H1 (cell line): ENCODE results near the gene NAA10. TPM values are rescaled to one million over a fixed set of nuclear protein-coding genes. Genes with fewer than 3 reads are reported as not detected.

Source experiments
- CTCF ChIA-PET: fragments of 300-600 bp; sonication (Branson Sonifier 250); formaldehyde crosslinking; loops from one replicate; lab custom pipeline; 2021; ENCODE audit not compliant: partially characterized antibody; lab: Charles Lee
- POLR2A ChIA-PET: fragments of 300-600 bp; sonication (Branson Sonifier 250); formaldehyde crosslinking; loops from one replicate; lab custom pipeline; 2021; ENCODE audit warnings: inconsistent platforms; ENCODE audit not compliant: partially characterized antibody; lab: Charles Lee
- DNase-seq, 2 experiments: peaks; one replicate each; pipeline versions ENCODE4 v3.0.0 to v3.0.0-alpha.2; 2010 to 2022; ENCODE audit warnings: low spot score in 2 of 2, low read depth in 1 of 2, mixed read lengths in 1 of 2
- FAIRE-seq: peaks from 2 replicates; lab custom pipeline; 2011; peaks lifted over from hg19 to GRCh38; lab: Jason Lieb, UNC
- H2AFZ ChIP-seq: 2 replicates; pipeline ENCODE4 v1.8.1; 2012; ENCODE audit warnings: low read length, inconsistent platforms
- H2AK5ac ChIP-seq: 2 replicates; pipeline ENCODE4 v1.6.1; 2013; ENCODE audit warnings: low read depth, low read length
- H2BK120ac ChIP-seq: replicated peaks from 2 replicates; pipeline ENCODE3; 2013; ENCODE audit warnings: low read depth, low read length, inconsistent platforms
- H2BK12ac ChIP-seq: 2 replicates; pipeline ENCODE4 v1.6.1; 2013; ENCODE audit warnings: low read depth, low read length
- H2BK15ac ChIP-seq: 2 replicates; pipeline ENCODE4 v1.6.1; 2013; ENCODE audit warnings: low read length
- H2BK20ac ChIP-seq: 2 replicates; pipeline ENCODE4 v1.6.1; 2013; ENCODE audit warnings: low read length
- H2BK5ac ChIP-seq: 2 replicates; pipeline ENCODE4 v1.6.1; 2013; ENCODE audit warnings: low read depth, low read length
- H3K14ac ChIP-seq: 2 replicates; pipeline ENCODE4 v1.6.1; 2013; ENCODE audit warnings: inconsistent platforms; ENCODE audit not compliant: insufficient read length
- H3K18ac ChIP-seq: 2 replicates; pipeline ENCODE4 v1.6.1; 2013; ENCODE audit warnings: low read length; ENCODE audit errors: extremely low read depth
- H3K23ac ChIP-seq: 2 replicates; pipeline ENCODE4 v1.6.1; 2013; ENCODE audit warnings: inconsistent platforms; ENCODE audit not compliant: insufficient read length
- H3K23me2 ChIP-seq: 2 replicates; pipeline ENCODE4 v1.6.1; 2013; ENCODE audit warnings: low read depth, low read length
- H3K27ac ChIP-seq: 2 replicates; pipeline ENCODE4 v1.6.1; 2011; ENCODE audit warnings: low read depth, low read length, inconsistent platforms
- H3K27me3 ChIP-seq, 4 experiments: replicated peaks in 1 of 4; 1 replicate in 1 of 4; 2 replicates in 3 of 4; pipeline versions ENCODE4 v1.6.1 to v1.8.1; 2011 to 2013; ENCODE audit warnings: low read length in 3 of 4, mild to moderate bottlenecking in 3 of 4, inconsistent platforms in 2 of 4, mixed read lengths in 2 of 4, moderate library complexity in 1 of 4; ENCODE audit not compliant: control insufficient read depth in 3 of 4, insufficient read depth in 3 of 4; ENCODE audit errors: extremely low read depth in 1 of 4
- H3K36me3 ChIP-seq, 4 experiments: 2 replicates each; pipeline versions ENCODE4 v1.6.1 to v1.8.1; 2011 to 2013; ENCODE audit warnings: mild to moderate bottlenecking in 4 of 4, low read length in 3 of 4, moderate library complexity in 2 of 4, control low read depth in 1 of 4, inconsistent platforms in 1 of 4; ENCODE audit not compliant: insufficient read depth in 4 of 4, control insufficient read depth in 2 of 4
- H3K4ac ChIP-seq: replicated peaks from 2 replicates; pipeline ENCODE3; 2013; ENCODE audit warnings: low read length, low read depth, mixed read lengths, inconsistent platforms; ENCODE audit not compliant: insufficient read length
- H3K4me1 ChIP-seq, 4 experiments: replicated peaks in 1 of 4; 1 replicate in 1 of 4; 2 replicates in 3 of 4; pipeline versions ENCODE4 v1.6.1 to v1.8.1; 2011 to 2013; ENCODE audit warnings: low read length in 3 of 4, inconsistent platforms in 2 of 4, mixed read lengths in 1 of 4; ENCODE audit not compliant: insufficient read depth in 4 of 4, control insufficient read depth in 3 of 4
- H3K4me2 ChIP-seq, 2 experiments: 2 replicates each; pipeline versions ENCODE4 v1.6.1 to v1.8.1; 2011 to 2013; ENCODE audit warnings: low read depth in 2 of 2, low read length in 2 of 2, control low read depth in 1 of 2, inconsistent platforms in 1 of 2, mild to moderate bottlenecking in 1 of 2; ENCODE audit not compliant: insufficient read depth in 1 of 2
- H3K4me3 ChIP-seq, 4 experiments: fragments of 200-600, 300-600 bp in 1 of 4; sonication (generic), shearing (Covaris generic), sonication (Bioruptor Twin) in 1 of 4; 2 replicates each; pipeline versions ENCODE4 v1.5.1 to v1.8.1; 2011 to 2016; ENCODE audit warnings: low read length in 4 of 4, low read depth in 3 of 4, control low read depth in 2 of 4, inconsistent platforms in 2 of 4, mild to moderate bottlenecking in 2 of 4, mixed read lengths in 1 of 4, moderate library complexity in 1 of 4; ENCODE audit not compliant: insufficient read depth in 2 of 4; ENCODE audit errors: extremely low read depth in 1 of 4
- H3K56ac ChIP-seq: replicated peaks from 2 replicates; pipeline ENCODE3; 2013; ENCODE audit warnings: low read depth, mild to moderate bottlenecking, mixed read lengths, low read length, inconsistent platforms; ENCODE audit not compliant: insufficient read length
- H3K79me1 ChIP-seq: 2 replicates; pipeline ENCODE4 v1.6.1; 2013; ENCODE audit warnings: low read depth, low read length, control low read depth
- H3K79me2 ChIP-seq, 2 experiments: 2 replicates each; pipeline versions ENCODE4 v1.6.1 to v1.8.1; 2012 to 2013; ENCODE audit warnings: low read length in 2 of 2, mild to moderate bottlenecking in 2 of 2, inconsistent platforms in 1 of 2; ENCODE audit not compliant: insufficient read depth in 2 of 2, control insufficient read depth in 1 of 2
- H3K9ac ChIP-seq, 4 experiments: replicated peaks in 1 of 4; 1 replicate in 1 of 4; 2 replicates in 3 of 4; pipeline versions ENCODE4 v1.6.1 to v1.8.1; 2011 to 2013; ENCODE audit warnings: low read depth in 3 of 4, low read length in 3 of 4, control low read depth in 2 of 4, mild to moderate bottlenecking in 2 of 4, moderate library complexity in 2 of 4, inconsistent platforms in 1 of 4; ENCODE audit errors: extremely low read depth in 1 of 4
- H3K9me3 ChIP-seq, 2 experiments: 2 replicates each; pipeline versions ENCODE4 v1.6.1 to v1.8.1; 2012 to 2013; ENCODE audit warnings: mild to moderate bottlenecking in 2 of 2, moderate library complexity in 2 of 2, control low read depth in 1 of 2, inconsistent platforms in 1 of 2, low read depth in 1 of 2, low read length in 1 of 2, mixed read lengths in 1 of 2; ENCODE audit not compliant: insufficient read depth in 2 of 2
- H4K20me1 ChIP-seq, 2 experiments: replicated peaks in 1 of 2; 2 replicates each; pipeline versions ENCODE3 to v1.8.1; 2011 to 2013; ENCODE audit warnings: inconsistent platforms in 2 of 2, low read length in 2 of 2, mild to moderate bottlenecking in 1 of 2; ENCODE audit not compliant: insufficient read depth in 2 of 2, control insufficient read depth in 1 of 2
- H4K5ac ChIP-seq: 2 replicates; pipeline ENCODE4 v1.6.1; 2013; ENCODE audit warnings: low read length, low read depth, mixed read lengths, inconsistent platforms; ENCODE audit not compliant: insufficient read length
- H4K8ac ChIP-seq: 2 replicates; pipeline ENCODE4 v1.8.0; 2013; ENCODE audit warnings: mild to moderate bottlenecking, moderate library complexity, low read length, inconsistent platforms; ENCODE audit not compliant: insufficient read depth; ENCODE audit errors: extremely low read depth
- H4K91ac ChIP-seq: replicated peaks from 2 replicates; pipeline ENCODE3; 2013; ENCODE audit warnings: low read length, mixed read lengths, inconsistent platforms; ENCODE audit not compliant: insufficient read length
- WGBS, 2 experiments: shearing (Covaris generic) in 1 of 2; methylation state at CpG; one replicate each; pipeline versions ENCODE4 v1.1.6 to v1.1.7; 2013 to 2015; ENCODE audit warnings: low lambda C conversion rate in 2 of 2, mixed read lengths in 2 of 2, inconsistent platforms in 1 of 2, low coverage in 1 of 2, missing lambda C conversion rate in 1 of 2; ENCODE audit not compliant: insufficient replicate concordance in 2 of 2, insufficient coverage in 1 of 2, insufficient read length in 1 of 2; ENCODE audit errors: extremely low coverage in 1 of 2, missing lambda C conversion rate in 1 of 2; 5-methylcytosine and 5-hydroxymethylcytosine counted together
- polyA plus RNA-seq, 7 experiments: library from polyadenylated mRNA; depleted of rRNA in 3 of 7; stranded (reverse) in 5 of 7; unstranded in 2 of 7; fragments of >200 nt in 5 of 7; fragments of 200-250 nt in 2 of 7; gene quantifications; 1 replicate in 5 of 7; 2 replicates in 1 of 7; 4 replicates in 1 of 7; pipeline versions ENCODE4 v1.2.1 to v1.2.3, GENCODE V29; 2011 to 2013; ENCODE audit warnings: missing spikeins in 2 of 7, mixed read lengths in 2 of 7
- total RNA-seq: library from RNA; stranded (reverse); fragmentation: NEBNext Ultra II Directional; extraction: Animal tissue kit (Norgen Biotek cat#: 25700); gene quantifications from 2 replicates; pipeline ENCODE4 v1.2.1, GENCODE V29; 2021
- TF ChIP-seq, protein P1 (sequence below): IDR thresholded peaks from 2 replicates; pipeline ENCODE4 v1.6.1; 2012; ENCODE audit warnings: low read length, inconsistent platforms

Gene NAA10
- total and polyA plus RNA-seq, 2 of the 8 experiments (the other 6 are each of a cell fraction or from before 2014, with no cell fraction given), result 80.4 to 98.8 TPM

DNA sequence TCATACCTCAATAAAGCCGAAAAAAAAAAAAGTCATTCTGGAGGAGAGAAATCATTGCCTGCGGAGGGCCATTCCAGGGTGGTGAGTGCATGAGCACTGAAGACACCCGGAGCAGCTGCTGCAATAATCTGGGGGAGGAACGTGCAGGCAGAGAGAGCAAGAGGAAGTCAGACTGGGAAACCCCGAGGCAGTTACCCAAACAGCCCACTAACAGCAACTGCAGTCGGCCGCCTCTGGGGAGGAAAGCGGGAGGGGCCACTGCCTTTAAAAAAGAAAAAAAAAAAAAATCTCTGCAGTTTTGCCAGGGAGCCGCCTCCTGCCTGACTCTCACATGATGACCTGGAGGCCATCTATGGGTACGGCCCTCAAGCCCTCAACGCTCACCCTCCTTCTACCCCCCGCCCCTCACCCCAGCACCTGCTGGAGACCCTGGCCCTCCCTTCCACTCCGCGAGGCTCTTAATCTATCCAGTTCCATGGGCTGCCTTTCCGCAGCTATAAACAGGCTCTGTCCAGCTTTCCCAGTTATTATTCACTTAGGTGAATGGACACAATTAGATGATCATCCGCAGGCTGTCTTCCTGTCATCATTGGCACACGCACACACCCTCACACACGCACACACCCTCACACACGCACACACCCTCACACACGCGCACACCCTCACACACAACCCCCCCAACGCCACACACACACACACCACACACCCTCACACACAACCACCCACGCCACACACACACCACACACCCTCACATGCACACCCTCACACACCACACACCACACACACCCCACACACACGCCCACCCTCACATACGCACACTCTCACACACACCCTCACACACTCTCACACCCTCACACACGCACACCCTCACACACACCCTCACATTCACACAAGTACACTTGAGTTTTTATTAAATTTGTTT is 33.7 kb downstream of the NAA10 start:
- no peak overlapping the region for H3K4me3 ChIP-seq
- peaks cover 3% of the 10 kb centered on the region; the same call in 1 of the 2 replicates for H3K23me2 ChIP-seq
- no peaks in the 10 kb centered on the region for H3K9me3 ChIP-seq
- WGBS, 2 experiments, result 57 to 95% methylated on average over 4 to 15 of the region's 26 CpGs
- H4K5ac ChIP-seq, result no peak overlapping the region
- H3K9ac ChIP-seq, result no peak overlapping the region
- peak overlapping the region; percentile 95; the same call in 1 of the 2 replicates for H2BK12ac ChIP-seq
- H3K27ac ChIP-seq, result no peak overlapping the region
- H3K27me3 ChIP-seq, result no peaks in the 10 kb centered on the region
- no peaks in the 10 kb centered on the region for H3K79me1 ChIP-seq
- peak overlapping the region; percentile 95 for H4K91ac ChIP-seq
- no peak overlapping the region for H3K14ac ChIP-seq
- no peak overlapping the region for H2BK120ac ChIP-seq
- no peak overlapping the region for H3K4me2 ChIP-seq
- H3K36me3 ChIP-seq, result no peaks in the 10 kb centered on the region
- no peak overlapping the region for H2AFZ ChIP-seq
- no peak overlapping the region for H4K8ac ChIP-seq
- peaks cover 0 to 4% of the 10 kb centered on the region in 2 experiments for H4K20me1 ChIP-seq
- no peak overlapping the region for H3K23ac ChIP-seq
- H3K79me2 ChIP-seq, result no peaks in the 10 kb centered on the region
- no peak for FAIRE-seq
- H2BK5ac ChIP-seq, result peak overlapping the region; percentile 78
- no peak overlapping the region; the same call in 1 of the 2 replicates for H3K18ac ChIP-seq
- no peak overlapping the region for H2BK15ac ChIP-seq
- no peak for DNase-seq
- POLR2A ChIA-PET, result interaction anchor here (0.6 to 0.9 kb wide), 2 partner anchors 18 to 429 kb away, joined by 3 to 4 read pairs; no protein-coding TSS in a partner anchor
- H2BK20ac ChIP-seq, result no peak overlapping the region
- H2AK5ac ChIP-seq, result no peak overlapping the region
- H3K4ac ChIP-seq, result no peak overlapping the region
- no peak overlapping the region for H3K56ac ChIP-seq
- peaks cover 0 to 12% (median 0%) of the 10 kb centered on the region in 4 experiments; a peak in 1 of 7 replicates for H3K4me1 ChIP-seq
- CTCF ChIA-PET, result interaction anchor here (0.8 to 1.6 kb wide), 5 partner anchors 9 to 46 kb away, joined by 3 to 6 read pairs (median 4); no protein-coding TSS in a partner anchor
- TF ChIP-seq, protein P1, sequence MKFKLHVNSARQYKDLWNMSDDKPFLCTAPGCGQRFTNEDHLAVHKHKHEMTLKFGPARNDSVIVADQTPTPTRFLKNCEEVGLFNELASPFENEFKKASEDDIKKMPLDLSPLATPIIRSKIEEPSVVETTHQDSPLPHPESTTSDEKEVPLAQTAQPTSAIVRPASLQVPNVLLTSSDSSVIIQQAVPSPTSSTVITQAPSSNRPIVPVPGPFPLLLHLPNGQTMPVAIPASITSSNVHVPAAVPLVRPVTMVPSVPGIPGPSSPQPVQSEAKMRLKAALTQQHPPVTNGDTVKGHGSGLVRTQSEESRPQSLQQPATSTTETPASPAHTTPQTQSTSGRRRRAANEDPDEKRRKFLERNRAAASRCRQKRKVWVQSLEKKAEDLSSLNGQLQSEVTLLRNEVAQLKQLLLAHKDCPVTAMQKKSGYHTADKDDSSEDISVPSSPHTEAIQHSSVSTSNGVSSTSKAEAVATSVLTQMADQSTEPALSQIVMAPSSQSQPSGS, result no peak
